GM21515 (cell line): ENCODE measurements around the gene RPS14.
"Not testable (repeated sequence)": the region's sequence is repeated elsewhere in the genome, so short reads cannot be mapped to it uniquely, and the experiment has no call there.

Experiments
- ATAC-seq: cut with Tn5 transposase; IDR thresholded peaks from one replicate; pipeline ENCODE4 v1.9.1; 2021; ENCODE audit not compliant: unreplicated experiment

The RPS14 gene

DNA sequence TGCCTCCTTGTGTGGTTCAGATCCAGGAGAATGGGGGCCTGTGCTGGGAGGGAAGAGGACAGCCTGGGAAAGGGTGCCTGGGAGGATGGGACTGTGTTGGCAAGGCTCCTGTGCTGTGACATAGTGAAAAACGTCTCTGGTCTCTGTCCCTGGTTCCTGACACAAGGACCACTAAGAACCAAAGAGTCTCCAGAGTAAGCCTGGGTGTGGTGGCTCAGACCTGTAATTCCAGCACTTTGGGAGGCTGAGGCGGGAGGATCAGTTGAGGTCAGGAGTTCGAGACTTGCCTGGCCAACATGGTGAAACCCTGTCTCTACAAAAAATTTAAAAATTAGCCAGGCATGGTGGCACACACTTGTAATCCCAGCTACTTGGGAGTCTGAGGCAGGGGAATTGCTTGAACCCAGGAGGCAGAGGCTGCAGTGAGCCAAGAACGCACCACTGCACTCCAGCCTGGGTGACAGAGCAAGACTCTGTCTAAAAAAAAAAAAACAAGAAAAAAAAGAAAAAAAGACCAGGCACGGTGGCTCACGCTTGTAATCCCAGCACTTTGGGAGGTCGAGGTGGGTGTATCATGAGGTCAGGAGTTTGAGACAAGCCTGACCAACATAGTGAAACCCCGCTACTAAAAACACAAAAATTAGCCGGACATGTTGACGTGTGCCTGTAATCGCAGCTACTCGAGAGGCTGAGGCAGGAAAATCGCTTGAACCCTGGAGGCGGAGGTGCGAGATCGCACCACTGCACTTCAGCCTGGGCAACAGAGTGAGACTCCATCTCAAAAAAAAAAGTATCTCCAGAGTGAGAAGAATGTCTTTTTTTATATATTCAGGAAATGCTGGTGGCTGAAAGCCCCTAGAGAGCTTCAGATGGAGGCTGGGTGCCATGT lies 35.4 kb downstream of the RPS14 start:
- ATAC-seq = not testable (repeated sequence)

DNA sequence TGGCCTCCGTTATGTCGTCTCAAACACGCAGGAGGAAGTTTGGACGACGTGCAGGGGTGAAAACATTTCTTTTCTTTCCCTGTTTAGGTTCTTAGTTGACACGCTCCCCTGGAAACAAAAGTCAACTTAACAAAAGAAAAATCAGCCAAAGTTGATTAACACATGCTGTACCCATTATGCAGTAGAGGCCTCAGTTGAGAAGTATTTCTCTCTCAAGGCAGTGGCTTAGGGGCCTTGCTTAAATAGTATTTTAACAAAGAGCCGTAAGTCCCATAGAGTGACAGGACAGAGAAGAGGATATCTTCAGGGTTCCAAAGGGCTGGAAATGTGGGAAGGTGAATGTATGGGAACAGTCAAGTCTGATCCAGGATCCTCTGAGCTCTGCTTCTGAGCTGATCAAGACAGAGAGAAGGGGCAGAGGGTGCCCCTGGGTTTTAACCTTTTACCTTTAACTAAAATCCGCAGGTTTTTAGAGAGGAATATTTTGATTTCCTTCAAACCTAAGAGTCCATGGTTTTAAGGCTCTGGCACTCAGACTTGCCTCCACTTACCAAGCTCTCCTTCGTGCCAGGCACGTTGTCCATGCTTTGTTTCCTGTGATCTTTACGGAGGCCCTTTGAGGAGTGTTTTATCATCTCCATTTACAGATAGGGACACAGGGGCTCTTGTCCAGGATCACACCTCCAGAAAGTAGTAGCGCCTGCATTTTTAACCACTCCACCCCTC lies 36.2 kb downstream of the RPS14 start:
- no peak for ATAC-seq

DNA sequence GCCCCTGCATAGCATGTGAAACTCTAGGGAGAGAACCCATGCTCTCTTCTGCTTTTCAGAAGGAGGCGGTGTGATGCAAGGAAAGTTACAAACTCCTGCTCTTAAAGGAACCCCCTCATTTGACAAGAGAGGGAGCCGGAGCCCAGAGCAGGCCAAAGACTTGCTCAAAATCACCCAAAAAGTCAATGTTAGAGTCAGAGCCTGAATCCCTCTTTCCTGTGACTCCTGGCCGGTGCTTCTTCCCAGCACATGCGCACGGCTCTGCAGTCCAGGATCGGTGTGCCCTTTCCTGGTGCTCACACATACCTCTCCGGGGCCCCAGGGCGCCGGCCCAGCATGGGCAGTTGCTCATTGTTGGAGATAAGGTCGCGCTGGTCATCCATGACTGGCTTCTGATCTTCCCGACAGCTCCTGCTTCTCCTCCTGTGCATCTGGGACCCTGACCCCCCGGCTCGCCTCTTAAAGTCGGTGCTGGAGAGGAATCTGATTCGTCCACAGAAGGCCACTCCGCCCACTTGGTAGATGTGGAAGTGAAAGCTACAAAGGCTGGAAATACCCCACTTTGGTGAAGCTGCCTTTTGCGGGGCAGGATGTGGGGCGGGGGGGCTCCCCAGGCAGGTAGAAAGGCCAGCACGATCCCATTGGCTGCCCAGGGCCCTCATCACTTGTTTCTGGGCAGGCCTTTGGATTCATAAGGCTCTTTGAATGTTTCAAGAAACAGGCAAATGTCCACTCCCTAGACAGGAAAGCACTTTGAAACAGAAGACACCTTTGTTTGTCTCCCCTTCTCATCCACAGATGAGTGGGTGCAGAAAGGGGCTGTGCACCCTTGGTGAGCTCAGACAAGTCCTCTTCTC lies 37.0 kb downstream of the RPS14 start, which contains the start of gene CD74:
Gene CD74, minus strand, starts transcription at position 592 of the 857 bp plus-strand sequence. Its CDS starts 161 bp downstream, at position 431.
- ATAC-seq = peak; percentile 75

DNA sequence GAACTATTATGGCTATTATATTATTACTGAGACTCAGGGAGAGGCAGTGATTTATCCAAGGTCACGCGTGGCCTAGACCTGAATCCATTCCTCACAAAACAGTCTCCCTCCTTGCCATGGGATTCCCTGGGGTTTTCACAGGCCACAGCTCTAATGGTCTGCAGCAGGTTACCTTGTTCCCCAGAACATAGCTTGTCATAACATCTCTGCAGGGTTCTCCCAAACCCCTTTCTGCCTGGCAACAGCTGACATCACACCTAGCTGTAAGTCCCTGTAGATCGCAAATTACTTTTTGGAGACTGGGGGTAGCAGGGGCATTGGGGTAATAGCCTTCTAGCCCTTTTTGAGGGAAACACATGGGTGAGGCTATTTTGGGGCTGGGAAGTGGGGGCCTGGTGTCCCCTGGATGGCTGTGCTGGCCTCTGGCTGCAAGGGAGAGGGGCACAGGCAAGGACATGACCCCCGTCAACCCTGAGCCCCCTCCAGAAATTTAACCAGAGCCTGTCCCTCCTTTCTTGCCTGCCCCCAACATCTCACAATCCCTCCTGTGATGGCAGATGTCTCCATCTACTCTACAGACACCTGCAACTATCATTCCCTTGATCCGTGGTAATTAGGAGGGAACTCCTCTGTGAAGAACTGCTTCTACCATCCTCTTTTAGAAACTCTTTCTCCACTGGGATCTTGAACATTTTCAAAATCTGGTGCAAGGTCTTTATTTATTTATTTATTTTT lies 38.1 kb downstream of the RPS14 start:
- ATAC-seq = no peak

DNA sequence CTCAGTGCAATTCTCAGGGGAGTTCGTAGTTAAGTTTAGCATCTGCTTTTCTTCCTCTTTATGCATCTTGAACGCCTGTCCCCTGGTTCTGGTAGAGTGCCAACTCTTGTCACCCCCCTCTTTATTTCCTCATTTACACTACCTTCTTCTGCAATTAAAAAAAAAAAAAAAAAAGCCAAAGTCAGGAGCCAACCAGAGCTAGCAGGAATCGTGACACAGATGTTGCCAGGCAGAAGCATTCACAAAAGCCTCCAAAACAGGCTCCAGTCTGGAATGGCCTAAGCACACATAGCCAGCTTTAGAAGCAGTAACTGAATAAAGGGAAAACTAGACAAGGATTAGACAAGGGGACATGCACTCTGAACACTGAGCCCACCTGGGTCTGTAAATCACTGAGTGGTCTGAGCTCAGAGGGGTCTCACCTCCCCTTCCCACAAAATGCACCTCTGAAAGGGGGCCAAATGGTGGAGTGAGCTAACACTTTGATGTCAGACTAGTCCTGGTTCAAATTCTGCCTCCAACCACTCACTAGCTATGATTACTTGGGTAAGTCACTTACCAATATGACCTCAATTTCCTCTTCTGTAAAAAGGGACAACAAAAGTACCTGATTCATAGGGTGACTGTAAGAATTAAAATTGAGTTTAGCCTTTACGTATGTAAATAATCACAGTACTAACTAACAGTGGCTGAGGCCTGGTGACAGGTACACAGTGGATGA lies 38.9 kb downstream of the RPS14 start:
- ATAC-seq = no peak

DNA sequence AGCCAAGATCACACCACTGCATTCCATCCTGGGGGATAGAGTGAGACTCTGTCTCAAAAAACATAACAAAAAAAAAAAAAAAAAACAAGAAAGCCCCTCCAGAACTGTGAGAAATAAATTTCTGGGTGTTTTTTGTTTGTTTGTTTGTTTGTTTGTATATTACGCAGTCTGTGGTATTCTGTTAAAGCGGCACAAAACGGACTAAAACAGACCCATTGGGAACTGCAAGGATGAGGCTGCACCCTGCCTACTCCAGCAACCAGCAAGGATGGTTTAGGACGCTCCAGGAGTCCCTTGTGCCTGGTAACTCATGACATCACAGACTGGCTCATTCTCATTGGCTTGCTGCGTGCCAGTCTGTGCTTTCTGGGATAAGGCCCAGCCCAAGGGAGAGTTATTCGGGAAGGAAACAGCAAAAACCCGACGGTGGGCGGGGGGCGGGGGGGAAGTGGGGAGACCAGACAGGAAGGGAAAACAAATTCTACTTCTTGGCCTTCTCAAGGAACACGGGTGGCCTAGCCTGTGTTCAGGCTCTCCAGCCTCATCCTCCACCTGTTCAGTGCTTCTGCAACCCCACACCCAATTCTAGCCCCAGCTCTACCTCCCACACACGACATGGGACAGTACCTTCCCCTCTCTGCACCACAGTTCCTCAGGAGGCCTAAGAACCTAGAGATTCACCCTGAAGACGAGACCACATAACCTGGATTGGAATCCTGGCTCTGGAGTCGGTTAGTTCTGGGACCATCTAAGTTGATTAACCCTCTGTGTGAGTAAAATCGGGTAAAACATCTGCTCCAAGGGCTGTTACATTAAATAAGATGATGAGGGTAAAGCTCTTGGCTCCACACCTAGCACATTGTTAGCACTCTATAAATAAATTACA lies 39.7 kb downstream of the RPS14 start:
- peak; percentile 25 for ATAC-seq

DNA sequence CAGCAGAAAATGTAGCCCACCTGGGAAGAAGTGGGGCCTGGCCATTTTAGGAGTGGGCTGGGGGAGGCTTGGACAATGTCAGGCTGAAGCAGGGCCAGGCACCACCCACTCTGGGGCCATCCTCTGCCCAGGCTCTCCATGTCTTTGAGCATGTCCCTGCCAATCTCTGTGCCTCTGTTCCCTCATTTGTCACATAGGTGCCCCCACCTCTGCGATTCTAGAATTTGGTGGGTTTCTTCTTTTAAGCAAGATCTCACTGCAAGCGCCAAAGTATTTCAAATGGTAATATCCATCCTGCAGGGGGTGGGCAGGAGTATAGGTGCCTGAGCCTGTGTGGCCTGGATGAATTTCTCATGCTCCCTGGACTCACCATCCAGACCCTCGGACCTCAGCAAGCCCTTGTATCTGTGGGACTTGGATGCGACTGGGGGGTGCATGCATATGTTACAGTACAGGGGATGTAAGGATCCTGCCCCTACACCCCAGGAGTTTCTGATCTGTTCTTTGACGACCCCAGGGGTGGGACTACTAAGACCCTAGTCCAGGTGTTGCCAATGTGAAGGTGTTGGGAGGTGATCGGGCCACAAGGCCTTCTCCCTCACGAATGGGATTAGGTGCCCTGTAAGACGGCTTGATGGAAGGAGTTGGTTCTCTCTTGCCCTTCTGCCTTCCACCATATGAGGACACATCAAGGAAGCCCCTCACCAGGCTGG lies 41.2 kb downstream of the RPS14 start:
- no peak for ATAC-seq

DNA sequence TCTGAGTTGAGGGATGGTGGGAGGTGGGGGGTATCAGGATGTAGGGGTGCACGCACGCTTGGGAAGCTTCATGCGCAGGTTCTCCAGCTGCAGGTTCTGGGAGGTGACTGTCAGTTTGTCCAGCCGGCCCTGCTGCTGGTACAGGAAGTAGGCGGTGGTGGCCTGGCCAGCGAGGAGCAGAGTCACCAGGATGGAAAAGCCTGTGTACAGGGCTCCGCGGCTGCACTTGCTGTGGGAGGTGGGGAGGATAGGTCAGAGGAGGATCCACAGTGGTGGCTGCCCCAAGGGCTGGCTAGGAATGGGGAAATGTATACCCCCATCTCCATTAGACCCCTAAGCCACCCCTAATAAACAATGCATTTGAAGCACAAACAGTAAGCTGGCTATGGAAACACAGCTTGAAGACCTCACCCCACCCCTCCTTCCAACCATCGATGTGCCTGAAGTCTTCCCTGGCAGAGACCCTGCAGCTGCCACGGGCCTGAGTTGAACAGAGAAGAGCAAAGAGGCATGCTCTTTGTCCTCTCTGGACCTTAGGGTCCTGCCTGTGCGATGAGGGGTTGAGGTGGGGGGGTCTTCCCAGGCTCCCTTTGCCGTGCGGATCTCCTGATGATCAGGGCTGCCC lies 42.3 kb downstream of the RPS14 start:
- ATAC-seq = no peak

DNA sequence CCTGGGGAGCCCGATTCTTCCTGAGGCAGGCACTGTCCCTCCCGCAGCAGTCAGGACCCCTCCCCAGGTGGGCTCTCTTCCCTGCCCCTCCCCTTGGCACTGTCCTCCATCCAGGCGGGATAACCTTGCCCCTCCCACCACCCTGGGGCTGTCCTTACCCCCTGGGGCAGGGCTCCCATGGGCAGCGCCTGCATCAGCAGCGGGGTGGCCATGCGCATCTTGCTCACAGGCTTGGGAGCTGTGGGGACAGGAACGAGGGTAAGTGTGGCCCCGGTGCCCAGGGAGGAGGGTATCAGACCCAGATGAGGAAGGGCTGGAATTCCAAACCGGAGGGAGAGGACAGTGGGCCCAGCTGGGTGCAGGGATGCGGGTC lies 42.8 kb downstream of the RPS14 start:
- ATAC-seq = no peak

DNA sequence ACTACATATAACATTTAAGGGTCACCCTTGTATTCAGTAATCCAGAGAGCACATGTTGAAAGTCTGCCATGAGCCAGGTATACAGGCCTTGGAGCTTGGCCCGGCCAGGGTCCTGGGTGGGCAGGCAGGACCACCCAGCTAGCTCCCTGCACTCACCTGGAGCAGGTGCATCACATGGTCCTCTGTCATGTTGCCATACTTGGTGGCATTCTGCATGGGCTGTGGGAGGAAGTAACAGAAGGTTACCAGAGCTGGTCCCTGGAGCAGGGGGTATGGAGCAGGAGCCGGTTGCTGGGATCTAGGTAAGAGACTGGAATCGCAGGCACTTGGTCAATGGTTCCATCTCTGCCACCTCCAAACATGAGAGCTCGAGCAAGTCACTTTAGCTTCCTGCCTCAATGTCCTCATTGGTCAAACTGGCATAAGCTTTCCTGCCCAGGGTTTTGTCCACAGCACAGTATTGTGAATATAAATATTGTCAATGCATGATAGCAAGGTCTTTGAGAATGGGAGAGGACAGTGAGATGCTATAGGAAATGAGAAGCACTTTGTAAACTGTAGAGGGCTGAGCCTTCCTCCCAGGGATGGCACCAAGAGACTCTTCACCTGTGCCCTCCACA lies 43.3 kb downstream of the RPS14 start:
- ATAC-seq = no peak

DNA sequence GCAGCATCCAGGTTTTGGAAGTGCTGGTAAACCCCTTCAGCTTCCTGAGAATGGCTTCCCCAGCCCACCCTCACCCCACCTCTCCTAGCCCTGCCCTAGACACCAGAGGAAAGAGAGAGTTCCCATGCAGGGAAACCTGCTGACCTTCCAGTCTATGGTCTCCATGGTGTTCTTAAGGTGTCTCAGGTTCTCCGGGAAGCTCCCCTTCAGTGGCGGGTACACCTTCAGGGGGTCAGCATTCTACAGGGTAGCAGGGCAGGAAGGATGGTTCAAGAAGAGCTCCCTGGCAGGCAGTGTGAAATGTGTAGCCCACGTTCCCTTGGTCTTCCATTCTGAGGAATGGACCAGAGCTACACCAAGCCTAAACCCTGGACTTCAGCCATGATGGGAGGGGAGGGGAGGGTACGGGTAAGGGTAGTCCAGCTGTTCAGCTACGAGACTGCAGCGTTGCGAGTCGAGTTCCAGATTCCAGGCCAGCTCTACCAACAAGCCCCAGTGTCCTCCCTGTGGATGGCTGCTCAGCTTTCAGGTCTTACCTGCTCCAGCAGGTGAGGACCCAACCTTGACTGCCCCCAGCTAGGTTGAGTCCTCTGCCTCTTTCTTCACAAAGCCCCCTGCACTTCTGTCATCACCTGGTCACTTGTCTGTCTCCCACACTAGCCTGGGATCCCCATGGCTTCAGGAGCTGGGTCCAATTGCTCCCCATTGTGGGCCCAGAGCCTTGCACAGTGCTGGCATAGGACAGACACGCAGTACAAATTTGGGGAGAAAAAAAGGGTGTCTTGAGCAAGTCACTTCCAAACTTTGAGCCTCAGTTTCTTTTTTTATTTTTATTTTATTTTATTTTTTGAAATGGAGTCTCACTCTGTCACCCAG lies 44.4 kb downstream of the RPS14 start:
- ATAC-seq = no peak

DNA sequence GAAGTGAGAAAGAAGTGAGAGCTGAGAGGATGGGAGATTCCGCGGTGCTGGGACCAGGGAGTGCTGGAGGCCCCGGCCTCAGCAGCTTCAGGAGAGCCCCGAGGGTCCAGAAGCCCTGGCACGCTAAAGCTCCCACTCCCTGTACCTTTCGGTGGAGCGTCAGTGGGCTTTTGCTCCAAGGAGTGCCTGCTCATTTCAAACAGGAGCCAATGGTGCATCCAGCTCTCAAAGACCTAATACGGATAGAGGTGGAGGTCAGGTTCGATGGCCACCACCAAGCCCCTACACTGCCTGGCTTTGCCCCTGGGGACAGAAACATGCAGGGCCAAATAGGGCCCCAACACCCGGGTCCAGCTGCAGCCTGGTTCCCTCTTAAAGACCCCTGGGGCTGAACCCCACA lies 45.0 kb downstream of the RPS14 start:
- ATAC-seq = no peak

DNA sequence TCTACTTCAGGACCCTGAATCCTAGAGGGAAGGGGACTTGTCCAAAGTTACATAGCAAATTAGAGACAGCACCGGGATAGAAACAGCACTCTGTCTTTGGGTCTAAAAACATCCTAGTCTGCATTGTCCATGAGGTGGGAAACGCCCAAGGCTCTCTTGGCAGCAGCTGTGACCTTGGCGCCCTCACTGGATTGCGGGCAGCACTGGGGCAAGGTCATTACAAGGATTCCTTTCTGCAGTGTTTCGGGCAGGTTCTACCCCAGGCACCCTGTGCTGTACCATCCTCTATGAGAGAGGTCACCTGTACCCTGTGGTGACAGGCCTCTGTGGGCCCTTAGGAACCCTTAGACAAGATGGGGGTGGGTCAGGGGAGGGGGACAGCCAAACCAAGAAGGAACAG lies 45.4 kb downstream of the RPS14 start:
- no peak for ATAC-seq

DNA sequence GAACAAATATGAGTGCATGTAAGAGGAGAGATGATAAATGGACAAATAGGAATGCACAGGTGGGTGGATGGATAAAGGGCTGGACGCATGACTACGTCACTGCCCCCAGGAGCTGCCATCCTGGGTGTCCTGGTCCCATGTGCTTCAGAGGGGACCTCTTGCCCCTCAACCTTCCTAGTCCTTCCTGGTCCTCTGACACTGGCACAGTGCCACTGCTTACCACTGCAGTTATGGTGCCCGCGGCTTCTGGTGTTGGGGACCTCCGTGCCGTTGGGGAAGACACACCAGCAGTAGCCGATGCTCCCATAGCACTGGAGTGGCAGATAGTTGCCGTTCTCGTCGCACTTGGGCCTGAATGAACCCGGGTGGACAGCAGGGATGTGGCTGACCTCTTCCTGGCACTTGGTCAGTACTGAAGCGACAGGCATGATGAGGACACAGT lies 46.6 kb downstream of the RPS14 start:
- ATAC-seq = no peak

DNA sequence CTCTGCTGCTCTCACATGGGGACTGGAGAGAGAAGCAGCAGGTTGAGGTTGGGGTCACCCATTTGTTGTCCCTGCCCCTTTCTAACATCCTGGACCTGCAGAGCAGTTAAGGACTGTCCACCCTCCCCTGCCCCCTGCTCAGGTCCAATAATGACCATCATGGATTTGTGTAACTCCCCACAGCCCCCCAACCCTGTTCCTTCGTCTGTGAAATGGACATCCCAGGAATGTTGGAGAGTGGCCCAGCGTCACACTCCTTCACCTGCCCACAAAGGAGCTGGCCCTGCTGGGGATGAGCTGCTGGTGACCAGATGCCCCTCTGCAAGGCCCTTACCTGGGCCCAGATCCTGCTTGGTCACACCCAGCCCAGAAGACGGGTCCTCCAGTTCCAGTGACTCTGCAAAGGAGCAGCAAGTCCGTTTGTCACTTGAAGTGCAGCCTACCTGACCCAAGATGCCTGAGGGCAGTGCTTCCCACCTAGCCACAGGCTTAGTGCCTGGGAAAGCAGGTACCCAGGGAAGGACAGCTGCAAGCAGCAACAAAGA lies 47.2 kb downstream of the RPS14 start:
- no peak for ATAC-seq
